ENCODE data around the gene IL11. TPM values are rescaled to one million over a fixed set of nuclear protein-coding genes. Genes with fewer than 3 reads are reported as not detected.

Gene IL11
- total RNA-seq, 1 donor from 2014 or later = 0.56 TPM

DNA sequence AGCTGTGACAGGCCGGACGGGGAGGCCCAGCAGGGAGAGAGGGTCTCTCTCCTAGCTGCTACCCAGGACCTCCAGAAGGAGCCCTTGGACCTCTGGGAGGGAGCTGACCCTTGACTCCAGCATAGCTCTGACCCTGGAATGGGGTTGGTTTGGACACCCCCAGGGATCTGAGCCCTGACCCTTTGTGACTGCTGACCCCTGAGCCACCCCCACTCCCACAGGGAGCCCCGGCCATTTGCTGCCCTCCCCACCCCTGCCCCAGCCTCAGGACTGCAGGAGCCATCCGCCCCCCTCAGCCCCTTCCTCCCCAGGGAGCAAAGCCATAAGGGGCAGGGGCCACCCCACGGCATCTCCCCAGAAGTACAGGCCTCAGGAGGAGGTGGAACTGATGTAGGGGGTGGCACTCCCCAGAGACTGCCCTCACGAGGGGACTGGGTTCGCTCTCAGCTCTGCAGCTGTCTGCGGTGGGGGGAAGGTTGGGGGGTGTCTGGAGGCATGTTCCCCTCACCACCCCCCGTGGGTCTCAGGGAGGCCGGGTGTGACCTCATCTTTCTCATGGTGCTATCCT, 22.7 kb downstream of the IL11 start:
- peak overlapping the region; percentile 19 for H3K27ac Mint-ChIP-seq (ENCODE audit: unreplicated experiment)
- peak overlapping the region; percentile 47 for H3K4me3 Mint-ChIP-seq
- no peak for DNase-seq (ENCODE audit: low read depth, low spot score)
- peaks cover 24% of the 10 kb centered on the region for H3K27me3 Mint-ChIP-seq (ENCODE audit: low read depth)
- TF ChIP-seq, protein P1, sequence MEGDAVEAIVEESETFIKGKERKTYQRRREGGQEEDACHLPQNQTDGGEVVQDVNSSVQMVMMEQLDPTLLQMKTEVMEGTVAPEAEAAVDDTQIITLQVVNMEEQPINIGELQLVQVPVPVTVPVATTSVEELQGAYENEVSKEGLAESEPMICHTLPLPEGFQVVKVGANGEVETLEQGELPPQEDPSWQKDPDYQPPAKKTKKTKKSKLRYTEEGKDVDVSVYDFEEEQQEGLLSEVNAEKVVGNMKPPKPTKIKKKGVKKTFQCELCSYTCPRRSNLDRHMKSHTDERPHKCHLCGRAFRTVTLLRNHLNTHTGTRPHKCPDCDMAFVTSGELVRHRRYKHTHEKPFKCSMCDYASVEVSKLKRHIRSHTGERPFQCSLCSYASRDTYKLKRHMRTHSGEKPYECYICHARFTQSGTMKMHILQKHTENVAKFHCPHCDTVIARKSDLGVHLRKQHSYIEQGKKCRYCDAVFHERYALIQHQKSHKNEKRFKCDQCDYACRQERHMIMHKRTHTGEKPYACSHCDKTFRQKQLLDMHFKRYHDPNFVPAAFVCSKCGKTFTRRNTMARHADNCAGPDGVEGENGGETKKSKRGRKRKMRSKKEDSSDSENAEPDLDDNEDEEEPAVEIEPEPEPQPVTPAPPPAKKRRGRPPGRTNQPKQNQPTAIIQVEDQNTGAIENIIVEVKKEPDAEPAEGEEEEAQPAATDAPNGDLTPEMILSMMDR (conservative IDR thresholded peaks at IDR 0.05) = no peak
- H3K4me1 Mint-ChIP-seq = peaks cover 9% of the 10 kb centered on the region
- H3K36me3 Mint-ChIP-seq (ENCODE audit: low read depth) = no peaks in the 10 kb centered on the region
- no peaks in the 10 kb centered on the region for H3K9me3 Mint-ChIP-seq

DNA sequence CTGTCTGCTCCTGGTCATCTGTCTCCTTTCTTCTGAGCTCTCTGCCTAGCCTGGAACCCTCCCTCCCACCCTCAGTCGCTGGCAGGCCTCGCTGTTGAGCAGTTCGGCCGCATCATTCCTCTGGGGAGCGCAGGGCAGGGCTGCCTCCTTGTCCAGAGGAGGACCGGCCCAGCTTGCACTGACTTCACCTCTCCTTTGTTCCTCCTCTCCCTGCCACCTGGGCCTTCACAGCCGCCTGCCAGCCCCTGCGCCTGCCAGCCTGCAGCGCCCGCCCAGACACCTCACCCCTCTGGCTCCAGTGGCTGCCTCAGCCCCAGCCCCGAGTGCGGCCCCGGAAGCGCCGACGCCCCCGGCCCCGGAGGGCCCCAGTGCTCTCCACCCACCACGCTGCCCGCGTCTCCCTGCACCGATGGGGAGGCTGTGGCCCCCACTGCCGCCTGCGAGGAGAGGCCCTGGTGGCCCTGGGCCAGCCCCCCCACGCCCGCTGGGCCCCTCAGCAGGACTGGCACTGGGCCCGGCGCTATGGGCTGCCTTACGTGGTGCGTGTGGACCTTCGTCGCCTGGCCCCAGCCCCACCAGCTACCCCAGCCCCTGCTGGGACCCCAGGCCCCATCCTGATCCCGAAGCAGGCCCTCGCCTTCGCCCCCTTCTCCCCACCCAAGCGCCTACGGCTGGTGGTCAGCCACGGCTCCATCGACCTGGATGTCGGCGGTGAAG, 23.4 kb downstream of the IL11 start:
- DNase-seq (ENCODE audit: low read depth, low spot score) = no peak
- Mint-ChIP-seq H3K27me3 (ENCODE audit: low read depth) (peaks cover 18% of the 10 kb centered on the region), H3K27ac (ENCODE audit: unreplicated experiment) (no peak overlapping the region), H3K4me1 (peaks cover 7% of the 10 kb centered on the region), H3K9me3 (no peaks in the 10 kb centered on the region), H3K4me3 (no peak overlapping the region), H3K36me3 (ENCODE audit: low read depth) (no peaks in the 10 kb centered on the region)
- TF ChIP-seq, protein P1 (conservative IDR thresholded peaks at IDR 0.05) = no peak

DNA sequence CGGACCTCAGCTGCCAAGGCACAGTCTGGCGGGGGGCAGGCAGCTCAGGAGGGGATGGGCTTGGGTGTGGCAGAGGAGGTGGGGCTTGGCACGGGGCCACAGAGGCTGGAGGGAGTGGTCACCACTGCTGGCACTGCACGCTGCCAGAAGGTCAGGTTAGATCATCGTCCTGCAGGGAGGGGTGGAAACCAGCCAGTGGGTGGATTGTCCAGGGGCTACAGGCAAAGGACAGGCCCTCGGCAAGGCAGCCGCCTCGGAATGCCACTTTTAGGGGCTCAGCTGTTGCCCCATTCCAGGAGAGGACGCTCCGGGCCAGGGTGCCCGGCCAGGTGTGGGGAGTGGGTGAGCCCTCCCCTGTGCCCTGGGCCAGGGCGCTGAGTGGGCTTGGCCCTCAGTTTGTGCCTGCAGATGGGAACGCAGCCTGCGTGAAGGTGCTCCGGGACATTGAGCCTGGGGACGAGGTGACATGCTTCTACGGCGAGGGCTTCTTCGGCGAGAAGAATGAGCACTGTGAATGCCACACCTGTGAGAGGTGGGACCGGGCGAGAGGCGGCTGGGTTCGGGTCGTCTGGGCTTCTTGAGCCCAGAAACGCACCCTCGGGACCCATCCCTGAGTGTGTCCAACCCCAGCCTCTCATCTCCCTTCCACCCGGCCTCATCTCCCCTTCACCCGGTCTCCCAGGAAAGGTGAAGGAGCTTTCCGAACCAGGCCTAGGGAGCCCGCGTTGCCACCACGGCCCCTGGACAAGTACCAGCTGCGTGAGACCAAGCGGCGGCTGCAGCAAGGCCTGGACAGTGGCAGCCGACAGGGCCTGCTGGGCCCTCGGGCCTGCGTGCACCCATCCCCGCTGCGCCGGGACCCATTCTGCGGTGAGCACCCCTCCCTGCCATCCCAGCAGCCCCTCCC, 24.2 kb downstream of the IL11 start:
- Mint-ChIP-seq H3K36me3 (ENCODE audit: low read depth) (no peaks in the 10 kb centered on the region), H3K4me3 (no peak overlapping the region), H3K27ac (ENCODE audit: unreplicated experiment) (no peak overlapping the region), H3K4me1 (peaks cover 15% of the 10 kb centered on the region), H3K27me3 (ENCODE audit: low read depth) (peaks cover 9% of the 10 kb centered on the region), H3K9me3 (no peaks in the 10 kb centered on the region)
- TF ChIP-seq, protein P1 (conservative IDR thresholded peaks at IDR 0.05) = no peak
- DNase-seq (ENCODE audit: low read depth, low spot score) = no peak

DNA sequence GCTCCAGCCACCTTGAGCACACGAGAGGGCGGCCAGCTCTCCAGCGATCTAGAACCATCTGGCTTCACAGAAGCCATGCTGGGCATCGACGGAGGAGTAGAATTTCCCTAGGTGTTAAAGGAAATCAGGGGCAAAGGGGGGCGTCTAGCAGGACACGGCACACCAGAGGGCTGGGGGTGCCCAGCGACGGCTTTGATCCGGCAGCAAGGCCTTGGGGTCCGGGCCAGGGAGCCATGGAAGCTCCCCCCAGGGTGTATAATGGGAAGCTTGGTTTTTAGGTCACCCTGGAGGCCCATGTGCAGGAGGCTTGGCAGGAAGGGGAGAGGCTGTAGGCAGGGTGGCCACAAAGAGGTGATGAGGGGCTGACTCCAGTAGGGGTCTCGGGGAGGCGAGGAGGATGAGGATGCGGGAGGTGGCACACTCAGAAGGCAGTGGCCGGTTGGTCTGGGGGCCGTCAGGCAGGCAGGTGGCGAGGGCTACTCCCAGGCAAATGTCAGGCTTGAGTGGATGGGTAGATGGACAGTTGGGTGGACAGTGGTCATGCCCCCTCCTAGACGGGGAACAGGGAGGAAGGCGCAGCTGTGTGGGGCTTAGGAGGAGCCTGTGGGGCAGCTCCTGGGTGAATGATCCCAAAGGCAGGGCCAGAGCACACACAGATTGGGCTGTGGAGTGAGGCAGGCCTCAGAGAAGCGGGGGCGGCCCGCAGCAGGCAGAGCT, 25.0 kb downstream of the IL11 start:
- H3K9me3 Mint-ChIP-seq = no peaks in the 10 kb centered on the region
- no peak for DNase-seq (ENCODE audit: low read depth, low spot score)
- H3K27ac Mint-ChIP-seq (ENCODE audit: unreplicated experiment) = peak overlapping the region; percentile 85
- H3K36me3 Mint-ChIP-seq (ENCODE audit: low read depth) = no peaks in the 10 kb centered on the region
- TF ChIP-seq, protein P1 (conservative IDR thresholded peaks at IDR 0.05) = no peak
- H3K27me3 Mint-ChIP-seq (ENCODE audit: low read depth) = peaks cover 2% of the 10 kb centered on the region
- peaks cover 19% of the 10 kb centered on the region for H3K4me1 Mint-ChIP-seq
- peak overlapping the region; percentile 34 for H3K4me3 Mint-ChIP-seq

DNA sequence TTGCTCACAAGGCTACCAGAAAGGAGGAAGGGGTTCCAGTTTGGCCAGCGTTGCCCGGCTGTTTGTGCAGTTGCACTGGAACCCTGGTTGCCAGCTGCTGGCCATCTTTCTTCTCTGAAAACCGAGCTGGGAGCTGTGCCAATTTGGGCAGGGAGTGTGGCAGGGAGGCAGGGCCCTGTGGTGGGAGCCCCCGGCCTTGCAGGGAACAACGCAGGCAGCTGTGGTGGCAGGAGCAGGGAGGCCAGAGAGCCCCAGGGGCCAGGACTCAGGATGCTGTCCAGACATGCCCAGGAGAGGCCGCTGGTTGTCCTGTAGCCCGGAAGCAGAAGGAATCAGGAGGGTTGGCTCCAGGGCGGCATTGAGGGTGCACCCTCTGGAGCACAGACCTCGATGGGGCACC, 25.8 kb downstream of the IL11 start:
- no peaks in the 10 kb centered on the region for H3K36me3 Mint-ChIP-seq (ENCODE audit: low read depth)
- TF ChIP-seq, protein P1 (conservative IDR thresholded peaks at IDR 0.05) = no peak
- H3K4me1 Mint-ChIP-seq = peaks cover 23% of the 10 kb centered on the region
- H3K27ac Mint-ChIP-seq (ENCODE audit: unreplicated experiment) = no peak overlapping the region
- H3K27me3 Mint-ChIP-seq (ENCODE audit: low read depth) = peaks cover 4% of the 10 kb centered on the region
- no peak for DNase-seq (ENCODE audit: low read depth, low spot score)
- no peaks in the 10 kb centered on the region for H3K9me3 Mint-ChIP-seq
- no peak overlapping the region for H3K4me3 Mint-ChIP-seq

Data from neural crest cell (in vitro differentiated cells).